Panc1 (cell line): ENCODE data around the gene SYTL3.
"Not testable (repeated sequence)": the region's sequence is repeated elsewhere in the genome, so short reads cannot be mapped to it uniquely, and the experiment has no call there.

Source experiments
- CTCF ChIP-seq: fragments of 450-650 bp; IDR thresholded peaks from 2 replicates; pipeline ENCODE4 v1.5.1; 2017; ENCODE audit warnings: mild to moderate bottlenecking
- POLR2AphosphoS5 ChIP-seq: IDR thresholded peaks from 2 replicates; pipeline ENCODE4 v1.6.1; 2012; ENCODE audit warnings: mild to moderate bottlenecking, low read depth, low read length, moderate library complexity
- REST ChIP-seq, 2 experiments: IDR thresholded peaks; 2 replicates each; pipeline ENCODE4 v1.6.1; 2011 to 2012; ENCODE audit warnings: low read depth in 2 of 2, control low read depth in 1 of 2, low read length in 1 of 2, mild to moderate bottlenecking in 1 of 2, moderate library complexity in 1 of 2; ENCODE audit not compliant: insufficient read depth in 1 of 2
- TCF7L2 ChIP-seq: IDR thresholded peaks from 2 replicates; pipeline ENCODE4 v1.6.1; 2011; ENCODE audit warnings: mild to moderate bottlenecking, low read depth, low read length, inconsistent platforms

GRCh38 chr6:158656986-158657385 lies 7.1 kb downstream of the SYTL3 start:
- not testable (repeated sequence) for TF ChIP-seq CTCF; POLR2AphosphoS5; TCF7L2; REST (IDR thresholded peaks at IDR 0.05; ENCODE audit: insufficient read depth in 1 of 2, low read depth in 2 of 2, low read length in 1 of 2)
